Thyroid gland (tissue), 4 donors: Measurements from ENCODE around the gene SEH1L. TPM values are rescaled to one million over a fixed set of nuclear protein-coding genes. Genes with fewer than 3 reads are reported as not detected.

Experiments used
- DNase-seq, 2 donors: peaks; one replicate each; pipeline ENCODE4 v3.0.0-alpha.2; 2019
- H3K27ac ChIP-seq, 3 donors: fragments of 200-600 bp; sonication (generic); 1 replicate in 2 of 3; 2 replicates in 1 of 3; pipeline ENCODE4 v1.5.1; 2016 to 2019; ENCODE audit warnings: mild to moderate bottlenecking in 1 of 3, moderate library complexity in 1 of 3
- H3K27me3 ChIP-seq: fragments of 200-600 bp; sonication (generic); one replicate; pipeline ENCODE4 v1.5.1; 2019
- H3K36me3 ChIP-seq, 2 donors: fragments of 200-600 bp; sonication (generic); one replicate each; pipeline ENCODE4 v1.5.1; 2016 to 2019
- H3K4me1 ChIP-seq, 2 donors: fragments of 200-600 bp; sonication (generic); one replicate each; pipeline ENCODE4 v1.5.1; 2017 to 2019
- H3K4me3 ChIP-seq, 3 donors: fragments of 200-600 bp; sonication (generic); replicated peaks in 1 of 3; 1 replicate in 2 of 3; 2 replicates in 1 of 3; pipeline ENCODE4 v1.5.1; 2016; ENCODE audit warnings: mild to moderate bottlenecking in 1 of 3
- H3K9me3 ChIP-seq: fragments of 200-600 bp; sonication (generic); one replicate; pipeline ENCODE4 v1.5.1; 2017
- POLR2A ChIP-seq, 2 donors: fragments of 450-650 bp; IDR thresholded peaks; one replicate each; pipeline ENCODE4 v1.6.1; 2017; ENCODE audit warnings: antibody characterized with exemption in 2 of 2, mild to moderate bottlenecking in 2 of 2, moderate library complexity in 1 of 2
- WGBS, 2 donors: methylation state at CpG; one replicate each; pipeline ENCODE4 v1.1.5; 2017; 5-methylcytosine and 5-hydroxymethylcytosine counted together
- intact Hi-C: fragments of 100-400 bp; cut with DNase I; formaldehyde crosslinking; loops from one replicate; pipeline ENCODE4 v1.15.1; 2023
- total RNA-seq, 4 donors: library from RNA; depleted of rRNA; stranded (reverse); fragments of >200 nt; gene quantifications; one replicate each; pipeline ENCODE4 v1.2.3, GENCODE V29; 2016
- TF ChIP-seq, protein P1 (sequence below), 6 experiments: fragments of 200-600 bp in 3 of 6; fragments of 450-650 bp in 3 of 6; sonication (generic) in 3 of 6; IDR thresholded peaks; one replicate each; pipeline ENCODE4 v1.5.1; 2016 to 2019; ENCODE audit warnings: antibody characterized with exemption in 6 of 6, mild to moderate bottlenecking in 2 of 6, inconsistent platforms in 1 of 6, moderate library complexity in 1 of 6

SEH1L gene
- total RNA-seq, 4 donors from 2014 or later: 26.8 to 48.6 (median 34.9) TPM

DNA sequence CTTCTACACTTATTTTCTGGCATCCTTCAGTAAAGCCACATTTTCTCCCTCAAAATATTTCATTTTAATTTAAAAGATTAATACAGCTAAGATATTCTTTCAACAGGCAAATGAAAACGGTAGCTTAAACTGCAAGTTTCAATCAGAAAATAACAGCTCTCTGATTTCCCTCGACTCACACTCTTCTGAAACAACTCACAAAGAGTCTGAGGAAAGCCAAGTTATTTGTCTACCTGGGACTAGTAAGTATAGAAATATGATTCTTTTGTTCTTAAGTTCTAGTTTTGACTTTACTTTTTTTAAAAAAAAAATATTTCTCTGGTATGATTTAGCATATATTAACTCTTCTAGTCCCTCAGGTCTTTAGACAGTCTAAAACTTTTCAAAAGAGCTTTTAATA lies 70.6 kb downstream of the SEH1L start:
- Histone ChIP-seq H3K4me3 (no peak overlapping the region), H3K9me3 (no peaks in the 10 kb centered on the region), H3K27me3 (no peaks in the 10 kb centered on the region), H3K27ac (no peak overlapping the region), H3K36me3 (peaks cover 15 to 37% of the 10 kb centered on the region in 2 donors), H3K4me1 (no peaks in the 10 kb centered on the region)
- WGBS, 2 donors: 90 to 96% methylated on average over 2 of the region's 2 CpGs
- intact Hi-C loops: no loop called here
- no peak for DNase-seq
- TF ChIP-seq, protein P1, sequence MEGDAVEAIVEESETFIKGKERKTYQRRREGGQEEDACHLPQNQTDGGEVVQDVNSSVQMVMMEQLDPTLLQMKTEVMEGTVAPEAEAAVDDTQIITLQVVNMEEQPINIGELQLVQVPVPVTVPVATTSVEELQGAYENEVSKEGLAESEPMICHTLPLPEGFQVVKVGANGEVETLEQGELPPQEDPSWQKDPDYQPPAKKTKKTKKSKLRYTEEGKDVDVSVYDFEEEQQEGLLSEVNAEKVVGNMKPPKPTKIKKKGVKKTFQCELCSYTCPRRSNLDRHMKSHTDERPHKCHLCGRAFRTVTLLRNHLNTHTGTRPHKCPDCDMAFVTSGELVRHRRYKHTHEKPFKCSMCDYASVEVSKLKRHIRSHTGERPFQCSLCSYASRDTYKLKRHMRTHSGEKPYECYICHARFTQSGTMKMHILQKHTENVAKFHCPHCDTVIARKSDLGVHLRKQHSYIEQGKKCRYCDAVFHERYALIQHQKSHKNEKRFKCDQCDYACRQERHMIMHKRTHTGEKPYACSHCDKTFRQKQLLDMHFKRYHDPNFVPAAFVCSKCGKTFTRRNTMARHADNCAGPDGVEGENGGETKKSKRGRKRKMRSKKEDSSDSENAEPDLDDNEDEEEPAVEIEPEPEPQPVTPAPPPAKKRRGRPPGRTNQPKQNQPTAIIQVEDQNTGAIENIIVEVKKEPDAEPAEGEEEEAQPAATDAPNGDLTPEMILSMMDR (IDR thresholded peaks at IDR 0.05): no peak
- no peak for TF ChIP-seq POLR2A (IDR thresholded peaks at IDR 0.05)

DNA sequence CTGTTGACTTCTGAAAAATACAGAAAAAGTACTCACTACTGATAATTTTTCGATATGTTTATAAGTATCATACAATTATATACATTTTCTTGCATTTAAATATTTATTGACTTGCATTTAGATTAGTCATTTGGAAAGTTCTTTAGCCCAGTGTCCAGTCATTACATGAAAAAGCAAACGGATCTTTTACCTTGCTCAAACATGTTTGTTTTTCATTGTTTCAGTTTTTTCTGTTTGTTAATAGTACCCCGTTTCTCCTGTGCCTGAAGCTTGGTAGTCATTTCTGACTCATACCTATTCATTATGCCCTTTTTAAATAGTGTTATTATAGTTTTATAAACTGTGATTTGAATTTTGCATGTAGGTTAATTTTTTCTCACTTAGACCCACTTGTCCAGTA lies 71.5 kb downstream of the SEH1L start:
- no peaks in the 10 kb centered on the region for H3K9me3 ChIP-seq
- no peak overlapping the region for H3K27ac ChIP-seq
- 84 to 90% methylated on average over 3 of the region's 3 CpGs for WGBS, 2 donors
- no peaks in the 10 kb centered on the region for H3K27me3 ChIP-seq
- TF ChIP-seq, protein P1 (IDR thresholded peaks at IDR 0.05): no peak
- TF ChIP-seq POLR2A (IDR thresholded peaks at IDR 0.05): no peak
- H3K4me3 ChIP-seq: no peak overlapping the region
- no peak for DNase-seq
- intact Hi-C loops: no loop called here
- H3K36me3 ChIP-seq: peaks cover 15 to 37% of the 10 kb centered on the region in 2 donors
- no peaks in the 10 kb centered on the region for H3K4me1 ChIP-seq

DNA sequence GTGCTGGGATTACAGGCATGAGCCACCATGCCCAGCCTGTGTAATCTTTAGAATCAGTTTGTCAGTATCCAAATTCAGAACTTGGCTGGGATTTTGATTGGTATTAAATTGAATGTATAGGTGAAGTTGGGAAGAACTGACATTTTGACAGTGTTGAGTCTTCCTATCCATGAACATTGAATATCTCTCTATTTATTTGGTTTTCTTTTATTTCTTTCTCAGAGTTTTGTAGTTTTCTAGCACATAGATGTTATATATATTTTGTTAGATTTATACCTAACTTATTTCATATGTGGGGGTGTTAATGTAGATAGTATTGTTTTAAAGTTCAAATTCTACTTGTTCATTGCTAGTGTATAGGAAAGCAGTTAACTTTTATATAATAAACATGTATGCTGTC lies 74.8 kb downstream of the SEH1L start:
- no peak for TF ChIP-seq POLR2A (IDR thresholded peaks at IDR 0.05)
- TF ChIP-seq, protein P1 (IDR thresholded peaks at IDR 0.05): no peak
- intact Hi-C loops: no loop called here
- Histone ChIP-seq H3K36me3 (peaks cover 14 to 20% of the 10 kb centered on the region in 2 donors), H3K4me1 (peaks cover 0 to 9% of the 10 kb centered on the region in 2 donors), H3K4me3 (no peak overlapping the region), H3K9me3 (no peaks in the 10 kb centered on the region), H3K27ac (no peak overlapping the region), H3K27me3 (no peaks in the 10 kb centered on the region)
- DNase-seq: no peak

DNA sequence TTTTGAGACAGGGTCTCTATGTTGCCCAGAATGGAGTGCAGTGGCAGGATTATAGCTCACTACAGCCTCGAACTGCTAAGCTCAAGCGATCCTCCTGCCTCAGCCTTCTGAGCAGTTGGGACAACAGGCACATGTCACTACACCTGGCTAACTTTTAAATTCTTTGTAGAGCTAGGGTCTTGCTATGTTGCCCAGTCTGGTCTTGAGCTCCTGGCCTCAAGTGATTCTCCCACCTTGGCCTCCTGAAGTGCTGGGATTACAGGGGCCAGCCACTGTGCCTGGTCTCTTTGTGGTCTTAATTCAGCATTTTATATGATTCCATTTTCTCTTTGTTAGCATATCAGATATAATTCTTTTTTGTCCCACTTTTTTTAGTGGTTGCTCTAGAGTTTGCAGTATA lies 77.4 kb downstream of the SEH1L start:
- intact Hi-C loops: no loop called here
- no peak for DNase-seq
- Histone ChIP-seq H3K36me3 (peaks cover 4 to 6% of the 10 kb centered on the region in 2 donors), H3K27ac (no peak overlapping the region), H3K4me3 (no peak overlapping the region), H3K9me3 (no peaks in the 10 kb centered on the region), H3K27me3 (no peaks in the 10 kb centered on the region), H3K4me1 (peaks cover 17 to 18% of the 10 kb centered on the region in 2 donors)
- 95 to 96% methylated on average over 2 of the region's 2 CpGs for WGBS, 2 donors
- TF ChIP-seq, protein P1 (IDR thresholded peaks at IDR 0.05): no peak
- no peak for TF ChIP-seq POLR2A (IDR thresholded peaks at IDR 0.05)

DNA sequence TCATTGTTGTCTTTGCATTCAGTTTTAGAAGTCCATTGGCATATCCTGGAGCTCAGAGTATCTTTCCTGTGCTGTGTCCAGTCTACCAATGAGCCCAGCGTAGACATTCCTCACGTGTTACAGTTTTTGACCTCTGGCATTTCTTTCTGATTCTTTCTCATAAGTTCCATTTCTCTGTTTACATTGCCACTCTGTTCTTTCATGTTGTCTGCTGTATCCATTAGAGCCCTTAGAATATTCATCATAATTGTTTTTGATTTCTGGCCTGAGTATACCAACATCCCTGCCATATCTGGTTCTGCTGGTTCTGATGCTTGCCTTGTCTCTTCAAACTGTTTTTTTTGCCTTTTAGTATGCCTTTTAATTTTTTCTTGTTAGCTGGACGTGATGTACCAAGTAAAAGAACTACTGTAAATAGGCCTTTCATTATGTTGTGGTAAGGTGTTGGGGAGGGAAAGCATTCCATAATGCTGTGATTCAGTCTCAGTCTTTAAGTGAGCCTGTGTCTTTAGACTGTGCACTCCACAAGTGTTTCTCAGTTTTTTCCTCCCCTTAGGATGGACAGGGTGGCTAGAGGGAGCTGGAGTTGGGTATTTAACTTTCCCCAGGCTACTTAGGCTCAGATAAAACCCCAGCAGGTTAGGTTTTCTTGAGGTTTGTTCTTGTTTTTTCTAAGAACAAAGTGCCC lies 78.9 kb downstream of the SEH1L start:
- Histone ChIP-seq H3K27me3 (no peaks in the 10 kb centered on the region), H3K36me3 (no peaks in the 10 kb centered on the region), H3K9me3 (no peaks in the 10 kb centered on the region), H3K4me1 (peaks cover 17 to 18% of the 10 kb centered on the region in 2 donors), H3K27ac (no peak overlapping the region), H3K4me3 (no peak overlapping the region)
- 88 to 92% methylated on average over 3 of the region's 3 CpGs for WGBS, 2 donors
- no peak for DNase-seq
- intact Hi-C loops: no loop called here
- TF ChIP-seq POLR2A (IDR thresholded peaks at IDR 0.05): no peak
- TF ChIP-seq, protein P1 (IDR thresholded peaks at IDR 0.05): no peak
